ENCODE results near the gene RECK.
A peak's percentile ranks its signal among the peaks of the same experiment; 100 is the strongest.
"Not testable (repeated sequence)": the region's sequence is repeated elsewhere in the genome, so short reads cannot be mapped to it uniquely, and the experiment has no call there.

Gene RECK

GRCh38 chr9:36036780-36037548 lies at the start of gene RECK:
Gene RECK (plus strand): TSS chr9:36036913. CDS start chr9:36036999, 86 bp downstream.
- peak; percentile 67 for DNase-seq (ENCODE audit: low read depth)

- no peak for DNase-seq (ENCODE audit: low read depth)
Observed at GRCh38 chr9:35990155-35990554, 46.6 kb upstream of the RECK start.

- not testable (repeated sequence) for DNase-seq (ENCODE audit: low read depth)
Observed at GRCh38 chr9:35993136-35993535, 43.6 kb upstream of the RECK start.

GRCh38 chr9:35993976-35994720 lies 42.6 kb upstream of the RECK start:
- DNase-seq (ENCODE audit: low read depth): peak; percentile 8

GRCh38 chr9:35994959-35995358 lies 41.8 kb upstream of the RECK start:
- DNase-seq (ENCODE audit: low read depth): no peak

- peak; percentile 51 for DNase-seq (ENCODE audit: low read depth)
Observed at GRCh38 chr9:35996358-35996970, 40.2 kb upstream of the RECK start.

- DNase-seq (ENCODE audit: low read depth): not testable (repeated sequence)
Observed at GRCh38 chr9:35997016-35997415, 39.7 kb upstream of the RECK start.

GRCh38 chr9:35998333-35998732 lies 38.4 kb upstream of the RECK start:
- no peak for DNase-seq (ENCODE audit: low read depth)

GRCh38 chr9:36005891-36006290 lies 30.8 kb upstream of the RECK start:
- DNase-seq (ENCODE audit: low read depth): no peak

GRCh38 chr9:36006549-36007315 lies 30.0 kb upstream of the RECK start:
- DNase-seq (ENCODE audit: low read depth): no peak

- DNase-seq (ENCODE audit: low read depth): no peak
Observed at GRCh38 chr9:36007316-36007708, 29.4 kb upstream of the RECK start.

GRCh38 chr9:36007852-36008251 lies 28.9 kb upstream of the RECK start:
- DNase-seq (ENCODE audit: low read depth): no peak

- DNase-seq (ENCODE audit: low read depth): peak; percentile 72
Observed at GRCh38 chr9:36008774-36009300, 27.9 kb upstream of the RECK start.

- peak; percentile 43 for DNase-seq (ENCODE audit: low read depth)
Observed at GRCh38 chr9:36011379-36011778, 25.3 kb upstream of the RECK start.

GRCh38 chr9:36017278-36017677 lies 19.4 kb upstream of the RECK start:
- DNase-seq (ENCODE audit: low read depth): no peak

- DNase-seq (ENCODE audit: low read depth): no peak
Observed at GRCh38 chr9:36018129-36018528, 18.6 kb upstream of the RECK start.

- DNase-seq (ENCODE audit: low read depth): no peak
Observed at GRCh38 chr9:36018891-36019720, 17.6 kb upstream of the RECK start.

- DNase-seq (ENCODE audit: low read depth): no peak
Observed at GRCh38 chr9:36021968-36022367, 14.7 kb upstream of the RECK start.

- peak; percentile 71 for DNase-seq (ENCODE audit: low read depth)
Observed at GRCh38 chr9:36023260-36024048, 13.3 kb upstream of the RECK start.

- DNase-seq (ENCODE audit: low read depth): no peak
Observed at GRCh38 chr9:36025746-36026145, 11.0 kb upstream of the RECK start.

Measured in iris pigment epithelial cell (primary cell).